GM21786 (cell line): ENCODE results near the gene MEIS1.

Experiments
- ATAC-seq: cut with Tn5 transposase; IDR thresholded peaks from one replicate; pipeline ENCODE4 v1.9.1; 2021; ENCODE audit not compliant: unreplicated experiment

MEIS1 gene

DNA sequence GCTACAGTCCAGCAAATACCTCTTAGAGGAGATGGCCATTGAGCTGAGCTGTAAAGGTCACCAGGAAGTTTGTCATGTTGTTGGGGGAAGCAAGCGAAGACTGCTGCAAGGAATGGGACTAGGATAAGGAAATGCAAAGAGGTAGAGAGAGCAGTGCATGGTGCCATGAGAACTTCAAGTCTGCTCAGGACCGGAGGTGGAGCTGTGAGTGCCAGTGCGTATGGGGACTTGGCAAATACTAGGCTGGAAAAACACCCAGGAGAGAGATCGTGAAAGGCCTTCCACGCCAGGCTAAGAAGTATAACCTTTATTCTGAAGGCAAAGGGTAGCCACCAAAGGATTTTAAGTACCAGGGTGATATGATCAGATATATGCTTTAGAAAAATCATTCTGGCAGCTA is 71.3 kb downstream of the MEIS1 start:
- ATAC-seq = no peak

DNA sequence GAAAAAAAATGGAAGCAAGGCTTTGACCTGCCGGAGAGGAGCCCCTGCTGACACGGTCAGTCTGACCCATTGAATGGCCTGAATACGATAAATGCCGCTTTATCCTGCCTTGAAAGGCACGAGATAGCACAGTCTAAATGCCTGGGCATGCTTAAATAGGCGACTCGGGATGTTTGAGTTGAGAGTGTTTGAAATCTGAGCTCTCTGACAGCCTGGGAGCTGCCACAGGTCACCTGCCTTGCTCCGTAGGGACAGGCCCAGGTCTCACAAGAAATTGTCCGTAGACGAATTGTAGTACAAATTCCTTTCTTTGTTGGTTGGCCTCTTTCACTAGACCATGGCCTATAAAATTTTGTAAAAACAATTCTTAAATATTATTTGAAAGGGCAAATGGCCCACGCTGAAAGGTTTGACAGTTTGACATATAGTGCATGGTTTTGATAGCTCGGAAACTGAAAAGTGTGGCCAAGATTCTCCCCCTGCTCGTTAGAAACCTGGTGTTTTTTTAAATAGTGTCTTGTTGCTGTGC is 72.8 kb downstream of the MEIS1 start:
- no peak for ATAC-seq

DNA sequence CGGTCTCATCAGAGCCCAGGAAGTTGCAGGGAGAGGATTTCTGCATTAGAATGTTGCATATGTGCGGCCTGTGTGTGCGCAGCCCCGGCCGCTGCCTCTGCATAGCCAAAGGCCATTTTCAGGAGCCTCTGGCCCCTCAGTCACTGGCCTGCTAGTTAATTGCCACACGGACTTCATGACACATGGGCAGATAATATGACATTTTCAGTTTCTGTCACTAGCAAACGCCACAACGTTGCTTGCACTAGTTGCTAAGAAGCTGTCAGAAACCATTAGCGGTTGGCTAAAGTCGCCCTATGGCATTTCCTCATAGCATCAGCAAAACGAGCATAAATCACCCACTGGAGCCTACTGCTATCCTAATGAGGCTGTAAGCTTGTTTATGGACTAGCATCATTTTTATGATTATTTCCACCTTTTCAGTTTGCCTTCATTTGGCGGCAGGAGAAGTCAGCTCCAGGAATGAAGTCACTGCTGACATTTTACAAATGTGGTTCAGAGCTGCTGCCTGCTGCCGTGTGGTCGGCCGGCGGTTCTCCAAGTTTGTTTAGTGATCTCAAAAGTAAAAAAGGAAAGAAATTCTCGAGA is 73.7 kb downstream of the MEIS1 start:
- no peak for ATAC-seq

- ATAC-seq = no peak
These were observed 74.4 kb downstream of the MEIS1 start for GRCh38 chr2:66509326-66509811.

GRCh38 chr2:66512626-66513025 is 77.7 kb downstream of the MEIS1 start:
- ATAC-seq = no peak

- ATAC-seq = no peak
These were observed 80.8 kb downstream of the MEIS1 start for GRCh38 chr2:66515743-66516142.

- ATAC-seq = no peak
These were observed 81.6 kb downstream of the MEIS1 start for GRCh38 chr2:66516499-66516898.

GRCh38 chr2:66517772-66518171 is 82.8 kb downstream of the MEIS1 start:
- no peak for ATAC-seq

- ATAC-seq = no peak
These were observed 84.4 kb downstream of the MEIS1 start for GRCh38 chr2:66519264-66519843.

DNA sequence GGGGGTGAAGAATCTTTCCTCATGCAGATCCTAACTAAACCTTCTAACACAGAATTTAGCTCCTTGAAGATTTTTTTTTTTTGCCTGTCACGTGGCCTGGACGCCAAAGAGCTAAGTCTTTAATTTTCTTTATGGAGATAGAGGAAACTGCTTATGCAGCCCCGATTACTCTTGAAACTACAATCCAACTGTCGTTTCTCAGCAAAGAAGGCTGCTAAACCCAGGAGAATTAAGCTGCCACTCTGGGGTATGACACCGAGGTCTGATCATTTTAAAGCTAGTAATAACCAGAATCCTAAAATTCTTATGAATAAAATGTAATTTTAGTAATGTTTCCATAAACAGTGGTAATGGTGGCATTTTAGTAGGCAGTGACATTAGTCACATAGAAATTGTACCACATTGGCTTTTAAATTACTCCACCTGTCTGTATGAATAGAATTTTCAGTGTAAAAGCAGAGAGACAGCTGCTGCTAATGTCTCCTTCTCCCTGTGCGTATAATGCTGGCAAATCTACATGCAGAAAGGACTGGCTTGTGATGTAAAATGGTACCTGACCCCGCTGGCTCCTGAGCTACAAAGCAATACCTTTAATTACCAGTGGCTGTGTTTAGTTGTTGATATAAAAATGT is 86.5 kb downstream of the MEIS1 start:
- ATAC-seq = no peak

DNA sequence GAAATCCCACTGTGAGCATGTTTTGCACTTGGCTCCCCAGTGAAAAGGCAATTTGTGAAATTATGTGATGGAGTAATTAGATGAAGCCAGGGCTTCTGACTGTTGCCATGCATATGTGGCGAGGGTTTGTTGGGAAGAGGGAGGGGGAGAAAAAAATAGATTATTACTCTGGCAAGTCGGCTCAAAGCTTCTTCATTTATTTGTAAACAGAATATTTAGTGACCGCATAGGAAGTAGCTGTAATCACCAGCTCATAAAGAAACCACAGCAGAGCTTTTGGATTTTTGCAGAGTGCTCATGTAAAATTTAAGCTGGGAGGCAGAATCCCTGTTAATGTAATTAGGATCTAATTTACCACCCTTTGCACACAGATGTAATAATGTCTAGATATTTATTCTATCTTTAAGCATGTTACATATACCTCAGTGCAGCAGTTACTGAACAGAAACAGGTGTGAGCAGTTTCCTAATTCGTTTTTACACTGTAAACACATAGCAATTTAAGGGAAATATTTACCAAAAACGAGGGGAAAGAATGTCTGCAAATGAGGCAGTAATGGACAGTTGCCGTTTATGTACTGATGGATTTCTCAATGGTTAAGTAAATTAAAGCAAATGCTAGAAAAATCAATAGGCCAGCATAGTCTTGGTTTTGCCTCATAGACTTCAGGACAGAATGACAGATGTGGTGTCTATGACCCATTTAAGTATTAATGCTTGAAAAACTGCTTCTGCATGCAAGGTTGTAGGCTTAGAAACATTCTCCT is 87.9 kb downstream of the MEIS1 start:
- no peak for ATAC-seq

DNA sequence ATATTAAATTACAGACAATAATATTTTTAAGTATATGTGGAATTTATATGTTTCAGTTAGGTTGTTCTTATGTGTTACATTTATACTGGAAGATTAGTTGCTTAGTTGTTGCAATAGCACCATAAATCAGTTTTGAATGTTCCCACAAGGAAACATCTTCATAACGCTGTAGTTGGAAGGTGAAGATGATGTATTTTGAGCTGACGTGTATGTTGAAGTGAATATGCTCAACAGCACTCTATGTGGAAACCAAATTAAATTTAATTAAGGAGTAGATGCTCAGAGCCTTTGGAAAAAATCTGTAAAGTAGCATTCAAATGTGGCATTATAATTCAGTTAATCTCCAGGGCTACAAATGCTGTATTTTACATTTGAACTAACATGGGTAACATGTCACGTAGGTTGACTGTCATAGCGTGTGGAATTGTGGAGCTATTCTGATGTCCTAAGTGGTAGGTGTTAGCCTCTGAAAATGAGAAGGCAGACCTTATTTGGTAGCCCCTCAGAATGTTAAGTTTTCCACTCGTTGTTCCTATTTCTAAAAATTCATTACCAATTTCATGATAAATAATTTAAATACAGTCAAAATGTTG is 88.5 kb downstream of the MEIS1 start:
- ATAC-seq = no peak

GRCh38 chr2:66523990-66524389 is 89.1 kb downstream of the MEIS1 start:
- no peak for ATAC-seq

DNA sequence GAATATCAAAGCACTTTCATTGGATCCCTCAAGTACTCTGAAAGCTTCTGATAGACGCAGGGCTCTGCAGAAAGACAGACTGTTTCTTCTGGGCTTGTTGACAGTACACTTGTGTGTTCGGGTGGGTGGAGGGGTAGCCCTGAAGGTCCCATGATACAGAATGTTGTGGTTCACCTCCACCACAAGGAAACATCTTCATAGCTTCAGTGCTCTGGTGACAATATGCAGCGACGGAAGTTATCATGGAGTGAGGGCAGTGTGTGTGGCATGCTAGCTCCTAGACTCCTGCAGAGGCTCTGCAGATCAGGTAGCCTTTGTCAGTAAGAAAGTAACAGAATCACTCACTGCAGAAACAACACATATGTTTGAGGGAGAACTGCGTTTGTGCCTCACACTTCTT is 90.7 kb downstream of the MEIS1 start:
- ATAC-seq = no peak

GRCh38 chr2:66526180-66526579 is 91.3 kb downstream of the MEIS1 start:
- no peak for ATAC-seq

DNA sequence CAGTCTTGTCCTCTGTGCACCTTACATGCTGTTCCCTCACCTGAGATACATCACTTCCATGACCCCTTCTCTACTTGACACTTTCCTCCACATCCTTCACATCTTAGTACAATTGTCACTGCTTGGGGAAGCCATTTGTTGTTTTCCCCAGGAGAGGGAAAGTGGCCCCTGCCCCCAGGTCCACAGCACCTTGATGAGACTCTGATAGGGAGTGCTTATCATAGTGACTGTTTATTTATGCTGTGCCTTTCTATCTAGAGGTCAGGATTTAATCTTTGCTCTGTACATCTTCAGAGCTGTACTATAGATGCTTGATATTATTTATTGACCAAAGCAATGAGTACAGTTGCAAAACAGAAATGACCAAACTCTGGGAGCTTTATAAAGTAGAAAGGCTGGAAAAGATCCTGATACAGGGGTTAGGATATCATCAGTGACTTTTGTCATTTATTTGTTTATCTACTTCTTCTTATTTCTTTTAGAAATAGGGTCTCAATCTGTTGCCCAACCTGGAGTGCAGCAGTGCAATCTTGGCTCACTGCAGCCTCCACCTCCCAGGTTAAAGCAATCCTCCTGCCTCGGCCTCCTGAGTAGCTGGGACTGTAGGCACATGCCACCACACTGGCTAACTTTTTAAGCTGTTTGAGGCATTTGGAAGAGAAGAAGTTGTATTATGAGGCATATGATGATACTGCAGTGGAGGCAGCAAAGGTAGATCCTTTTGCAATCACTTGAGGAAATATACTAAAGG is 94.2 kb downstream of the MEIS1 start:
- ATAC-seq = no peak

GRCh38 chr2:66530651-66531050 is 95.7 kb downstream of the MEIS1 start:
- no peak for ATAC-seq

GRCh38 chr2:66531155-66531554 is 96.2 kb downstream of the MEIS1 start:
- ATAC-seq = no peak

DNA sequence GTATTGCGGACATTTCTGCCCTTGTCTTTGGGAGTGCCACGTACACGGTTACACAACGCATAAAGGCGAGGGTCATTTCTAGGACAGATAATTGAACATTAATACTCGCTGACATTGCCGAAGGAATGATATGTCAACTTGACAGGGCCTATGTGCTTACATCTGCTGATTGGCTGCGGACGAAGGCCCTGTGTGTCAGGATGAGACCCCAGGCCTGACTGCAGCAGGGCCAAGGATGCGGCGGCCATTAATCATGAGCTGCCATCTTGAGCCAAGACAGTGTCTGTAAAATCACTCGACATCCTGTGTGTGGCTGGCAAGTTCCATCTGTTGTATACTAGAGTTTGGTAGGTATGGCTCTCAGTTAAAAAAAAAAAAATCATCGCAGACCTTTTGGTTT is 96.6 kb downstream of the MEIS1 start:
- no peak for ATAC-seq
